ENCODE measurements around the gene UBN2. TPM values are rescaled to one million over a fixed set of nuclear protein-coding genes. Genes with fewer than 3 reads are reported as not detected.

UBN2 gene
- total RNA-seq, 1 donor from 2014 or later: 13.5 TPM

- H3K27ac Mint-ChIP-seq (ENCODE audit: unreplicated experiment): peak overlapping the region; percentile 99
- peaks cover 18% of the 10 kb centered on the region for H3K4me1 Mint-ChIP-seq (ENCODE audit: low read depth)
- peaks cover 2% of the 10 kb centered on the region for H3K36me3 Mint-ChIP-seq (ENCODE audit: low read depth)
- TF ChIP-seq CTCF (IDR thresholded peaks at IDR 0.05): peak; percentile 92
- peaks cover 4% of the 10 kb centered on the region for H3K9me3 Mint-ChIP-seq (ENCODE audit: low read depth)
- no peaks in the 10 kb centered on the region for H3K27me3 Mint-ChIP-seq (ENCODE audit: low read depth)
- peak; percentile 99 for DNase-seq (ENCODE audit: low spot score)
- peak overlapping the region; percentile 82 for H3K4me3 Mint-ChIP-seq (ENCODE audit: unreplicated experiment)
Measured at GRCh38 chr7:139340037-139340807, 109.2 kb downstream of the UBN2 start.

GRCh38 chr7:139340808-139341057 is 109.7 kb downstream of the UBN2 start:
- peak overlapping the region; percentile 99 for H3K27ac Mint-ChIP-seq (ENCODE audit: unreplicated experiment)
- H3K4me1 Mint-ChIP-seq (ENCODE audit: low read depth): peaks cover 18% of the 10 kb centered on the region
- H3K36me3 Mint-ChIP-seq (ENCODE audit: low read depth): peaks cover 2% of the 10 kb centered on the region
- H3K9me3 Mint-ChIP-seq (ENCODE audit: low read depth): peaks cover 4% of the 10 kb centered on the region
- DNase-seq (ENCODE audit: low spot score): no peak
- peak overlapping the region; percentile 82 for H3K4me3 Mint-ChIP-seq (ENCODE audit: unreplicated experiment)
- no peak for TF ChIP-seq CTCF (IDR thresholded peaks at IDR 0.05)
- no peaks in the 10 kb centered on the region for H3K27me3 Mint-ChIP-seq (ENCODE audit: low read depth)

GRCh38 chr7:139341058-139341775 is 110.2 kb downstream of the UBN2 start, which contains the start of gene FMC1:
TSS of gene FMC1 (plus strand) at chr7:139341337. CDS start at chr7:139341385, 48 bp downstream.
- peak; percentile 95 for DNase-seq (ENCODE audit: low spot score)
- TF ChIP-seq CTCF (IDR thresholded peaks at IDR 0.05): peak; percentile 70
- Mint-ChIP-seq H3K9me3 (ENCODE audit: low read depth) (peaks cover 4% of the 10 kb centered on the region), H3K4me3 (ENCODE audit: unreplicated experiment) (peak within 1 kb of the TSS; percentile 82), H3K36me3 (ENCODE audit: low read depth) (peaks cover 2% of the 10 kb centered on the region), H3K4me1 (ENCODE audit: low read depth) (peaks cover 18% of the 10 kb centered on the region), H3K27ac (ENCODE audit: unreplicated experiment) (peak within 1 kb of the TSS; percentile 99), H3K27me3 (ENCODE audit: low read depth) (no peaks in the 10 kb centered on the region)

DNA sequence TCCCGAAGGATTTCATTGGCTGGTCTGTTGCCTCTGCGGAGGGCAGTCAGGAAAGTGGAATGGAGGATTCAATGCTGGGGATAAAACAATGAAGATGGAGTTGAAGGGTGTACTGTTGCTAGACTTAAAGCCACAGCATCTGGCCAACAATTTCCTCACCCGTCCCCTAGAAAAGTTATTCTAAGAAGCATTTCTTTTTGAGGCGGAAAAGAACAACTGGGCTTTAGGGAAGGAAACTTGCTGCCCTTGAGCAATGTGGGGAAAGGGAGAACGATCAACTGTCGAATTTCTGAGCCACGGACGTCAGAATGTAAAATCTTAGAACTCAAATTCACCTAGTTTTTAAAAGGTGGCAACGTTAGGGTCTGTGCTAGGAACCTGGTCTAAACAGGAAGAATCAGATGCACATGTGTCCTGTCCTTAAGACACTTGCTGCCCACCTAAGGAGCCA is 110.8 kb downstream of the UBN2 start:
- H3K27ac Mint-ChIP-seq (ENCODE audit: unreplicated experiment): peak overlapping the region; percentile 99
- H3K4me3 Mint-ChIP-seq (ENCODE audit: unreplicated experiment): peak overlapping the region; percentile 82
- no peak for TF ChIP-seq CTCF (IDR thresholded peaks at IDR 0.05)
- peaks cover 4% of the 10 kb centered on the region for H3K36me3 Mint-ChIP-seq (ENCODE audit: low read depth)
- no peaks in the 10 kb centered on the region for H3K27me3 Mint-ChIP-seq (ENCODE audit: low read depth)
- H3K9me3 Mint-ChIP-seq (ENCODE audit: low read depth): peaks cover 4% of the 10 kb centered on the region
- DNase-seq (ENCODE audit: low spot score): no peak
- peaks cover 18% of the 10 kb centered on the region for H3K4me1 Mint-ChIP-seq (ENCODE audit: low read depth)

DNA sequence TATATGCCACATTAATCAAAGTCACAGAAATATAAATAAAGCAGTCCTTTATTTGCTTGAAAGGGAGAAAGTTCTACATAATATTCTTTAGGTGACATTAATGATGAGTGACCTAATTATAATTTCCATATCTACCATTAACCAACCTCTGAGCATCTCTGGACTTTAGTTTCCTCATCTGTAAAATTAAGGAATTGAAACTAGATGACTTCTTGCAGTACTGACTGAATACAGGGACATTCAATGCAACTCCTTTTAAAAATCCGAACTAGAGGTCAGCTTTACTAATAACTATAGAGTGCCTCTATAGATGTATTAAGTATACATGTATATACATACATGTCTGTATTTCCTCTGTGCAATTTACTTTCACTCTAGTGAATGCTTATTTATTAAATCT is 114.0 kb downstream of the UBN2 start:
- Mint-ChIP-seq H3K4me1 (ENCODE audit: low read depth) (peaks cover 13% of the 10 kb centered on the region), H3K4me3 (ENCODE audit: unreplicated experiment) (no peak overlapping the region), H3K9me3 (ENCODE audit: low read depth) (no peaks in the 10 kb centered on the region), H3K27ac (ENCODE audit: unreplicated experiment) (no peak overlapping the region), H3K36me3 (ENCODE audit: low read depth) (peaks cover 4% of the 10 kb centered on the region), H3K27me3 (ENCODE audit: low read depth) (no peaks in the 10 kb centered on the region)
- TF ChIP-seq CTCF (IDR thresholded peaks at IDR 0.05): no peak
- no peak for DNase-seq (ENCODE audit: low spot score)
